Caco-2 (cell line): ENCODE data around the gene PLA2G2D. TPM values are rescaled to one million over a fixed set of nuclear protein-coding genes. Genes with fewer than 3 reads are reported as not detected.

Source experiments
- BruUV-seq: library from RNA; stranded (reverse); fragments of 400-500 nt; replicated peaks from 2 replicates; lab custom pipeline; 2021; lab: Mats Ljungman, UMichigan
- CTCF ChIA-PET: fragments of 300-600 bp; sonication (Branson Sonifier 250); formaldehyde crosslinking; loops from one replicate; lab custom pipeline; 2022; ENCODE audit warnings: antibody characterized with exemption; lab: Charles Lee
- POLR2A ChIA-PET: fragments of 300-600 bp; sonication (Branson Sonifier 250); formaldehyde crosslinking; loops from one replicate; lab custom pipeline; 2022; ENCODE audit warnings: antibody characterized with exemption; lab: Charles Lee
- DNase-seq, 2 experiments: peaks; one replicate each; pipeline versions ENCODE4 v3.0.0 to v3.0.0-alpha.2; 2020 to 2022
- H3K27me3 ChIP-seq: replicated peaks from 2 replicates; pipeline ENCODE4 v1.6.0; 2011; ENCODE audit warnings: low read length; ENCODE audit not compliant: control insufficient read depth, insufficient read depth
- H3K36me3 ChIP-seq: 2 replicates; pipeline ENCODE4 v1.5.1; 2011; ENCODE audit warnings: low read length; ENCODE audit not compliant: control insufficient read depth, insufficient read depth
- H3K4me1 ChIP-seq: fragments of 250-450 bp; sonication (Bioruptor Pico); 2 replicates; pipeline ENCODE4 v1.5.1; 2020; ENCODE audit warnings: mild to moderate bottlenecking
- H3K4me3 ChIP-seq: 2 replicates; pipeline ENCODE4 v1.5.1; 2011; ENCODE audit warnings: low read depth, mild to moderate bottlenecking, control low read depth, low read length
- H3K9me3 ChIP-seq: fragments of 250-450 bp; sonication (Bioruptor Pico); 2 replicates; pipeline ENCODE4 v1.5.1; 2020; ENCODE audit warnings: mild to moderate bottlenecking, moderate library complexity
- H3K27ac Mint-ChIP-seq: one replicate; pipeline ENCODE4 v1.8.0; 2022; ENCODE audit warnings: mixed read lengths; ENCODE audit not compliant: unreplicated experiment
- H3K27me3 Mint-ChIP-seq: one replicate; pipeline ENCODE4 v1.8.0; 2022; ENCODE audit warnings: mixed read lengths; ENCODE audit not compliant: insufficient read depth, unreplicated experiment
- H3K36me3 Mint-ChIP-seq: one replicate; pipeline ENCODE4 v1.8.0; 2022; ENCODE audit warnings: mild to moderate bottlenecking, mixed read lengths; ENCODE audit not compliant: insufficient read depth, unreplicated experiment
- H3K4me1 Mint-ChIP-seq: one replicate; pipeline ENCODE4 v1.8.0; 2022; ENCODE audit warnings: low read depth, mixed read lengths; ENCODE audit not compliant: unreplicated experiment
- H3K4me3 Mint-ChIP-seq: one replicate; pipeline ENCODE4 v1.8.0; 2022; ENCODE audit warnings: mild to moderate bottlenecking, moderate library complexity, mixed read lengths; ENCODE audit not compliant: unreplicated experiment
- H3K9me3 Mint-ChIP-seq: one replicate; pipeline ENCODE4 v1.8.0; 2022; ENCODE audit warnings: mixed read lengths; ENCODE audit not compliant: unreplicated experiment
- intact Hi-C: fragments of 100-400 bp; cut with micrococcal nuclease; formaldehyde crosslinking; loops from one replicate; pipeline ENCODE4 v1.10.0; 2022; ENCODE audit not compliant: unreplicated experiment
- total RNA-seq: library from RNA; stranded (reverse); gene quantifications from 2 replicates; pipeline ENCODE4 v1.2.3, GENCODE V29; 2022
- TF ChIP-seq, protein P1 (sequence below), 2 experiments: fragments of 200-600 bp in 1 of 2; IDR thresholded peaks; 1 replicate in 1 of 2; 2 replicates in 1 of 2; pipeline versions ENCODE4 v1.5.1 to v1.8.0; 2011 to 2022; ENCODE audit warnings: antibody characterized with exemption in 1 of 2, control low read depth in 1 of 2, inconsistent platforms in 1 of 2, low read depth in 1 of 2, low read length in 1 of 2, mild to moderate bottlenecking in 1 of 2, moderate library complexity in 1 of 2; ENCODE audit not compliant: insufficient read depth in 1 of 2, severe bottlenecking in 1 of 2, unreplicated experiment in 1 of 2

Gene PLA2G2D
- total RNA-seq, 1 experiment from 2014 or later, result not detected

DNA sequence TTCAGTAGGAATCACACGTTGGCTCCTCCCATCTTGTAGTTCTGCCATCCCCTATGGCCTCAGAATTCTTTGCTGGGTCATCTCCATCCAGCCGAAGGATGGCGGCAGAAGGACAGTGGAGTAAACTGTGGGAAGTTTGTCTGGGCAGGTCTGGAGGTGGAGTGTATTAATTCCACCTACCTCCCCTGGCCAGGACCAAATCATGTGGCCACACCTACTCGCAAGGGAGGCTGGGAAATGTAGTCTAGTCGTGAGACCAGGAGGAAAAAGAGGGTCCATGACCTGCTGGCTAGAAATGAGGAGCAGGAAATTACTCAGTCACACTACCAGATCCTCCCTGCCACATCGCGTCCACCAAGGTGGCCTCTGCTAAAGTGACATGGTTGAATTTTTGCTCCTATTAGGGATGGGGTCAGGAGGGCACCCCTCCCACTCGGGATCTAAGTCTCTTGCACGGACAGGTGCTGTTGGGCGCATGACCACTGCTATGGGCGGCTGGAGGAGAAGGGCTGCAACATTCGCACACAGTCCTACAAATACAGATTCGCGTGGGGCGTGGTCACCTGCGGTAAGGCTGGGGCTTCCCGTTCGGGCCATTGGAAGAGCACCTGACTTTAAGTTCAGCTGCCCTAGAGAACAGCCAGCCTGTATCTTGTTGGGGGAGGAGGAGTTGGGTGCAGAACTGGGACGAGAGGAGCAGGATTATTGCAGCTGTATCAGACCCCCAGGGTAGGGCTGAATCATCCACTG is 29.8 kb downstream of the PLA2G2D start:
- DNase-seq, result peak in 1 of 2 experiments; percentile 35
- Histone ChIP-seq H3K27me3 (no peaks in the 10 kb centered on the region), H3K36me3 (no peaks in the 10 kb centered on the region), H3K4me3 (no peak overlapping the region), H3K9me3 (no peaks in the 10 kb centered on the region), H3K4me1 (no peaks in the 10 kb centered on the region)
- H3K4me3 Mint-ChIP-seq, result no peak overlapping the region
- ChIA-PET CTCF (no interaction called here), POLR2A (no interaction called here)
- intact Hi-C loops, result no loop called here
- no peaks in the 10 kb centered on the region for H3K4me1 Mint-ChIP-seq
- TF ChIP-seq, protein P1, sequence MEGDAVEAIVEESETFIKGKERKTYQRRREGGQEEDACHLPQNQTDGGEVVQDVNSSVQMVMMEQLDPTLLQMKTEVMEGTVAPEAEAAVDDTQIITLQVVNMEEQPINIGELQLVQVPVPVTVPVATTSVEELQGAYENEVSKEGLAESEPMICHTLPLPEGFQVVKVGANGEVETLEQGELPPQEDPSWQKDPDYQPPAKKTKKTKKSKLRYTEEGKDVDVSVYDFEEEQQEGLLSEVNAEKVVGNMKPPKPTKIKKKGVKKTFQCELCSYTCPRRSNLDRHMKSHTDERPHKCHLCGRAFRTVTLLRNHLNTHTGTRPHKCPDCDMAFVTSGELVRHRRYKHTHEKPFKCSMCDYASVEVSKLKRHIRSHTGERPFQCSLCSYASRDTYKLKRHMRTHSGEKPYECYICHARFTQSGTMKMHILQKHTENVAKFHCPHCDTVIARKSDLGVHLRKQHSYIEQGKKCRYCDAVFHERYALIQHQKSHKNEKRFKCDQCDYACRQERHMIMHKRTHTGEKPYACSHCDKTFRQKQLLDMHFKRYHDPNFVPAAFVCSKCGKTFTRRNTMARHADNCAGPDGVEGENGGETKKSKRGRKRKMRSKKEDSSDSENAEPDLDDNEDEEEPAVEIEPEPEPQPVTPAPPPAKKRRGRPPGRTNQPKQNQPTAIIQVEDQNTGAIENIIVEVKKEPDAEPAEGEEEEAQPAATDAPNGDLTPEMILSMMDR (IDR thresholded peaks at IDR 0.05; ENCODE audit: insufficient read depth in 1 of 2, low read depth in 1 of 2, low read length in 1 of 2, severe bottlenecking in 1 of 2, unreplicated experiment in 1 of 2), result no peak
- H3K9me3 Mint-ChIP-seq, result peaks cover 2% of the 10 kb centered on the region
- BruUV-seq, result no TSS peak
- H3K36me3 Mint-ChIP-seq, result no peaks in the 10 kb centered on the region
- no peak overlapping the region for H3K27ac Mint-ChIP-seq
- H3K27me3 Mint-ChIP-seq, result no peaks in the 10 kb centered on the region

DNA sequence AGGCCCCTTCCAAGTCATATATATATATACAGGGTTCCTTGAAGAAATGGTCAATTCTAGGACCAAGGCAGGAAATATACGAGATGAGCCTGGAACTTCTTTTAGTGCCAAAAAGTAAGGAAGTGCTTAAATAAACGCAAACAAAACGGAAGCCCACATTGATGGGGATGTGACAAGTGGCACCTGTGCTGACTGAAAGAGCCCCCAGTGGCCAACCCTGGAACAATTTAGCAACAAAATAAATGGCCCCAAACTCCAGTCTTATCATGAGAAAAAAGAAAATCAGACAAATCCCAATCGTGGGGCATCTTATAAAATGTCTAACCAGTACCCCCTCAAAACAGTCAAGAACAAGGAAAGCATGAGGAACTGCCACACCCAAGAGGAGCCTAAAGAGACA is 31.7 kb downstream of the PLA2G2D start:
- Mint-ChIP-seq H3K9me3 (peaks cover 8% of the 10 kb centered on the region), H3K27ac (no peak overlapping the region), H3K4me3 (no peak overlapping the region), H3K36me3 (no peaks in the 10 kb centered on the region), H3K4me1 (no peaks in the 10 kb centered on the region), H3K27me3 (no peaks in the 10 kb centered on the region)
- H3K4me1 ChIP-seq, result peaks cover 11% of the 10 kb centered on the region
- no peaks in the 10 kb centered on the region for H3K27me3 ChIP-seq
- no TSS peak for BruUV-seq
- intact Hi-C loops, result no loop called here
- no peak overlapping the region for H3K4me3 ChIP-seq
- no peak for DNase-seq
- TF ChIP-seq, protein P1 (IDR thresholded peaks at IDR 0.05; ENCODE audit: insufficient read depth in 1 of 2, low read depth in 1 of 2, low read length in 1 of 2, severe bottlenecking in 1 of 2, unreplicated experiment in 1 of 2), result no peak
- no peaks in the 10 kb centered on the region for H3K9me3 ChIP-seq
- ChIA-PET POLR2A (no interaction called here), CTCF (no interaction called here)
- H3K36me3 ChIP-seq, result no peaks in the 10 kb centered on the region

DNA sequence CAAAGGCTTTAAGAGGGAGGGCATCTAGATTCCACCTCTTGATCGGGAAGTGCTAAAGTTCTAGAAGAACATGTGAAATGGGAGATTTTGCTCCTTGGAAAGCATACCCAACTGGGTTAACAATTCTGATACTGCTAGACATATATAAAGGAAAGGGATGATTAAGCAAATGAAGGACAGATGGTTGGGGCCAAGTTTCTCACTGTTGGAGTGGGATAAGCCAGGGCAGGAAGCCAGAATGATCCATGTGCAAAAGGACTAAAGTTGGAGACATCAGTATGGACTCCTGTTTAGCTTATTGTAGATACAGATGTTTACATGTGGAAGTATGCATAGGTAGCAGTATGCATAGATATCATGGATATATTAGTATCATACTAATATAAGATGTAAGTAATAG is 32.5 kb downstream of the PLA2G2D start:
- no peak for DNase-seq
- TF ChIP-seq, protein P1 (IDR thresholded peaks at IDR 0.05; ENCODE audit: insufficient read depth in 1 of 2, low read depth in 1 of 2, low read length in 1 of 2, severe bottlenecking in 1 of 2, unreplicated experiment in 1 of 2), result no peak
- Mint-ChIP-seq H3K27me3 (no peaks in the 10 kb centered on the region), H3K27ac (no peak overlapping the region), H3K36me3 (no peaks in the 10 kb centered on the region), H3K4me3 (no peak overlapping the region), H3K4me1 (no peaks in the 10 kb centered on the region), H3K9me3 (peaks cover 8% of the 10 kb centered on the region)
- no peaks in the 10 kb centered on the region for H3K27me3 ChIP-seq
- CTCF ChIA-PET, result no interaction called here
- H3K36me3 ChIP-seq, result no peaks in the 10 kb centered on the region
- POLR2A ChIA-PET, result no interaction called here
- H3K4me3 ChIP-seq, result no peak overlapping the region
- peaks cover 11% of the 10 kb centered on the region for H3K4me1 ChIP-seq
- no peaks in the 10 kb centered on the region for H3K9me3 ChIP-seq
- intact Hi-C loops, result no loop called here
- no TSS peak for BruUV-seq
